Neural cell (in vitro differentiated cells): Measurements from ENCODE around the gene RYR3. TPM values are rescaled to one million over a fixed set of nuclear protein-coding genes. Genes with fewer than 3 reads are reported as not detected.

Source experiments
- H2AFZ ChIP-seq: fragments of 200-600, 300-800 bp; sonication (generic), shearing (Covaris generic); 2 replicates; pipeline ENCODE4 v1.6.0; 2014; ENCODE audit warnings: low read depth, mild to moderate bottlenecking, antibody characterized with exemption, low read length, moderate library complexity
- H3F3A ChIP-seq: fragments of 200-600 bp; shearing (Covaris generic); 2 replicates; pipeline ENCODE4 v1.6.1; 2016; ENCODE audit warnings: mild to moderate bottlenecking, moderate library complexity, mixed read lengths, antibody characterized with exemption, low read length; ENCODE audit not compliant: insufficient read depth, poor library complexity, severe bottlenecking
- H3K27ac ChIP-seq: fragments of 200-600, 300-800 bp; sonication (generic), shearing (Covaris generic); 2 replicates; pipeline ENCODE4 v1.5.1; 2014; ENCODE audit warnings: mild to moderate bottlenecking, low read length, moderate library complexity
- H3K27me3 ChIP-seq: fragments of 300-800, 200-600 bp; sonication (generic), shearing (Covaris generic); 2 replicates; pipeline ENCODE4 v1.6.0; 2014; ENCODE audit warnings: mild to moderate bottlenecking, low read depth, low read length, moderate library complexity; ENCODE audit not compliant: insufficient read depth
- H3K36me3 ChIP-seq: fragments of 300-800, 200-600 bp; sonication (generic), shearing (Covaris generic); 2 replicates; pipeline ENCODE4 v1.5.1; 2014; ENCODE audit warnings: mild to moderate bottlenecking, antibody characterized with exemption, low read length, moderate library complexity; ENCODE audit not compliant: insufficient read depth
- H3K4me2 ChIP-seq: fragments of 300-800, 200-600 bp; sonication (generic), shearing (Covaris generic); 2 replicates; pipeline ENCODE4 v1.6.0; 2014; ENCODE audit warnings: mild to moderate bottlenecking, low read length
- H3K4me3 ChIP-seq: fragments of 300-800, 200-600 bp; sonication (generic), shearing (Covaris generic); 2 replicates; pipeline ENCODE4 v1.5.1; 2014; ENCODE audit warnings: mild to moderate bottlenecking, low read length, moderate library complexity
- H3K79me2 ChIP-seq: fragments of 200-600 bp; shearing (Covaris generic); replicated peaks from 2 replicates; pipeline ENCODE4 v1.6.0; 2014; ENCODE audit warnings: mild to moderate bottlenecking, low read length, moderate library complexity; ENCODE audit not compliant: insufficient read depth
- H3K9ac ChIP-seq: fragments of 300-800, 200-600 bp; sonication (generic), shearing (Covaris generic); 2 replicates; pipeline ENCODE4 v1.6.1; 2016; ENCODE audit warnings: mild to moderate bottlenecking, low read length, mixed read lengths
- H3K9me2 ChIP-seq: fragments of 200-600 bp; shearing (Covaris generic); 2 replicates; pipeline ENCODE4 v1.6.1; 2016; ENCODE audit warnings: mild to moderate bottlenecking, low read length, mixed read lengths; ENCODE audit not compliant: insufficient read depth
- H3K9me3 ChIP-seq: fragments of 200-600, 300-800 bp; sonication (generic), shearing (Covaris generic); 2 replicates; pipeline ENCODE4 v1.6.1; 2016; ENCODE audit warnings: mild to moderate bottlenecking, mixed run types, low read length, moderate library complexity, mixed read lengths
- H4K20me1 ChIP-seq: fragments of 200-600 bp; shearing (Covaris generic); 2 replicates; pipeline ENCODE4 v1.6.1; 2016; ENCODE audit warnings: mild to moderate bottlenecking, mixed run types; ENCODE audit not compliant: insufficient read depth
- CTCF ChIP-seq: fragments of 450-650 bp; IDR thresholded peaks from 2 replicates; pipeline ENCODE4 v1.5.1; 2014; ENCODE audit warnings: antibody characterized with exemption, mild to moderate bottlenecking, moderate library complexity; ENCODE audit not compliant: poor library complexity, severe bottlenecking
- EP300 ChIP-seq: fragments of 450-650 bp; conservative IDR thresholded peaks from 2 replicates; pipeline ENCODE4 v1.6.1; 2014; ENCODE audit warnings: antibody characterized with exemption, mild to moderate bottlenecking, moderate library complexity; ENCODE audit not compliant: poor library complexity, severe bottlenecking
- EZH2 ChIP-seq: fragments of 200-600, 300-800 bp; shearing (Covaris generic), sonication (generic); IDR thresholded peaks from 2 replicates; pipeline ENCODE4 v1.6.1; 2014; ENCODE audit warnings: antibody characterized with exemption, low read length, borderline replicate concordance, mild to moderate bottlenecking; ENCODE audit not compliant: insufficient read depth, poor library complexity, severe bottlenecking
- MXI1 ChIP-seq: fragments of 450-650 bp; conservative IDR thresholded peaks from 2 replicates; pipeline ENCODE4 v1.6.1; 2014; ENCODE audit warnings: antibody characterized with exemption, mild to moderate bottlenecking; ENCODE audit not compliant: poor library complexity, severe bottlenecking
- POLR2AphosphoS5 ChIP-seq: IDR thresholded peaks from 2 replicates; pipeline ENCODE4 v1.6.1; 2012
- RAD21 ChIP-seq: fragments of 450-650 bp; conservative IDR thresholded peaks from 2 replicates; pipeline ENCODE4 v1.6.1; 2014; ENCODE audit warnings: antibody characterized with exemption, mild to moderate bottlenecking, moderate library complexity
- REST ChIP-seq: IDR thresholded peaks from 2 replicates; pipeline ENCODE4 v1.6.1; 2012; ENCODE audit warnings: borderline replicate concordance
- SMC3 ChIP-seq: fragments of 450-650 bp; conservative IDR thresholded peaks from 2 replicates; pipeline ENCODE4 v1.6.1; 2014; ENCODE audit warnings: antibody characterized with exemption, mild to moderate bottlenecking, moderate library complexity; ENCODE audit not compliant: poor library complexity
- TAF1 ChIP-seq: IDR thresholded peaks from 2 replicates; pipeline ENCODE4 v1.6.1; 2012; ENCODE audit warnings: low read depth
- polyA plus RNA-seq: library from polyadenylated mRNA; depleted of rRNA; stranded (reverse); fragments of >200 nt; gene quantifications from 2 replicates; pipeline ENCODE4 v1.2.3, GENCODE V29; 2014

RYR3 gene
- polyA plus RNA-seq, 1 donor from 2014 or later: 12.6 TPM

- no peaks in the 10 kb centered on the region for H3K27me3 ChIP-seq
- no peaks in the 10 kb centered on the region for H3K79me2 ChIP-seq
- H3K4me2 ChIP-seq: no peak overlapping the region
- no peaks in the 10 kb centered on the region for H3F3A ChIP-seq
- TF ChIP-seq POLR2AphosphoS5 (no peak), TAF1 (no peak), EZH2 (no peak), RAD21 (no peak), EP300 (no peak), CTCF (no peak), MXI1 (no peak), REST (no peak), SMC3 (no peak)
- no peaks in the 10 kb centered on the region for H4K20me1 ChIP-seq
- H3K36me3 ChIP-seq: no peaks in the 10 kb centered on the region
- H3K27ac ChIP-seq: no peak overlapping the region
- no peaks in the 10 kb centered on the region for H3K9me3 ChIP-seq
- H3K9ac ChIP-seq: no peak overlapping the region
- H2AFZ ChIP-seq: no peak overlapping the region
- no peaks in the 10 kb centered on the region for H3K9me2 ChIP-seq
- no peak overlapping the region for H3K4me3 ChIP-seq
Measured at GRCh38 chr15:33649217-33649933, 338.6 kb downstream of the RYR3 start.

GRCh38 chr15:33654860-33655259 is 344.1 kb downstream of the RYR3 start:
- no peaks in the 10 kb centered on the region for H3F3A ChIP-seq
- no peaks in the 10 kb centered on the region for H3K79me2 ChIP-seq
- H2AFZ ChIP-seq: no peak overlapping the region
- no peaks in the 10 kb centered on the region for H3K36me3 ChIP-seq
- H4K20me1 ChIP-seq: no peaks in the 10 kb centered on the region
- no peak overlapping the region for H3K4me2 ChIP-seq
- no peaks in the 10 kb centered on the region for H3K9me2 ChIP-seq
- no peak overlapping the region for H3K27ac ChIP-seq
- TF ChIP-seq MXI1 (no peak), EP300 (no peak), POLR2AphosphoS5 (no peak), TAF1 (no peak), SMC3 (no peak), EZH2 (no peak), RAD21 (no peak), REST (no peak), CTCF (no peak)
- H3K27me3 ChIP-seq: no peaks in the 10 kb centered on the region
- no peak overlapping the region for H3K4me3 ChIP-seq
- H3K9ac ChIP-seq: no peak overlapping the region
- H3K9me3 ChIP-seq: no peaks in the 10 kb centered on the region
